NCI-H69 (cell line): ENCODE data around the gene ZNF653.

Experiments
- DNase-seq: peaks from one replicate; lab custom pipeline; 2025; lab: John Stamatoyannopoulos, UW

The ZNF653 gene, protein sequence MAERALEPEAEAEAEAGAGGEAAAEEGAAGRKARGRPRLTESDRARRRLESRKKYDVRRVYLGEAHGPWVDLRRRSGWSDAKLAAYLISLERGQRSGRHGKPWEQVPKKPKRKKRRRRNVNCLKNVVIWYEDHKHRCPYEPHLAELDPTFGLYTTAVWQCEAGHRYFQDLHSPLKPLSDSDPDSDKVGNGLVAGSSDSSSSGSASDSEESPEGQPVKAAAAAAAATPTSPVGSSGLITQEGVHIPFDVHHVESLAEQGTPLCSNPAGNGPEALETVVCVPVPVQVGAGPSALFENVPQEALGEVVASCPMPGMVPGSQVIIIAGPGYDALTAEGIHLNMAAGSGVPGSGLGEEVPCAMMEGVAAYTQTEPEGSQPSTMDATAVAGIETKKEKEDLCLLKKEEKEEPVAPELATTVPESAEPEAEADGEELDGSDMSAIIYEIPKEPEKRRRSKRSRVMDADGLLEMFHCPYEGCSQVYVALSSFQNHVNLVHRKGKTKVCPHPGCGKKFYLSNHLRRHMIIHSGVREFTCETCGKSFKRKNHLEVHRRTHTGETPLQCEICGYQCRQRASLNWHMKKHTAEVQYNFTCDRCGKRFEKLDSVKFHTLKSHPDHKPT

DNA sequence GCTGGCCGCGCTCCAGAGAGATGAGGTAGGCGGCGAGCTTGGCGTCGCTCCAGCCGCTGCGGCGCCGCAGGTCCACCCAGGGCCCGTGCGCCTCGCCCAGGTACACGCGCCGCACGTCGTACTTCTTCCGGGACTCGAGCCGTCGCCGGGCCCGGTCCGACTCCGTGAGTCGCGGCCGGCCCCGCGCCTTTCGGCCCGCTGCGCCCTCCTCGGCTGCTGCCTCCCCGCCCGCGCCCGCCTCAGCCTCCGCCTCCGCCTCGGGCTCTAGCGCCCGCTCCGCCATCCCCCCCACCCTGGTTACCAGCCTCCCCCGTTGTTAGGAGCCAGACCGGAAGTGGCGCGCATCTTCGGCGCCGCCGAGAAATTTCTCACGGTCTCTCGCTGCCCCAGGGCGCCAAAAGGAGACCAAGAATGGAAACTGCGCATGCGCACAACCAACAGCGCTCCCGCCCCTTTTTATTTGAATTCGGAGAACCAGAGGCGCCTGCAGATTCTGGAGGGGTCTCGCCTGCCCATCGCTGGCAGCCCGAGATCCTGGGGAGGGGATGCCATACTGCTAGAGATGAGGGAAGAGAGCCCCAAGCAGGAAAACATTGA lies at the start of gene ZNF653:
Gene ZNF653 (minus strand): TSS at position 336 of the 597 bp plus-strand sequence. CDS start 53 bp downstream, at position 283.
- peak; percentile 98 for DNase-seq

DNA sequence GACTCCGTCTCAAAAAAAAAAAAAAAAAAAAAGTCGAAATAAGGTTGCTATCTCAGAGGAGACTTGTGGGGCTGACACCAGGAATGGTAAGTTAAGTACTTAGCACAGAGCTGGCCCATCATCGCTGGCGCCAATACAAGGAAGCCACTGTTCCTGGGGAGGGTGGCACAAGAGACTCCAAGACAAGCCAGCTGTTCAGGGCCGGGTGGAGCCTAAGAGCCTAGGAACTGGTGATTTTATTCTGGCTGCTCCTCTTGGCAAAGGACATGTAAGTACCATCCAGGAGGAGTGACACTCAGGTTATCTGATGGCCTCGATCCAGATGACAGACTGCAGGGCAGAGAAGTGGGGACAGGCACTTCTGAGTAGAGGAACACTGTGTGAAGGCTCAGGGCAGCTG lies 49.6 kb upstream of the ZNF653 start:
- no peak for DNase-seq

DNA sequence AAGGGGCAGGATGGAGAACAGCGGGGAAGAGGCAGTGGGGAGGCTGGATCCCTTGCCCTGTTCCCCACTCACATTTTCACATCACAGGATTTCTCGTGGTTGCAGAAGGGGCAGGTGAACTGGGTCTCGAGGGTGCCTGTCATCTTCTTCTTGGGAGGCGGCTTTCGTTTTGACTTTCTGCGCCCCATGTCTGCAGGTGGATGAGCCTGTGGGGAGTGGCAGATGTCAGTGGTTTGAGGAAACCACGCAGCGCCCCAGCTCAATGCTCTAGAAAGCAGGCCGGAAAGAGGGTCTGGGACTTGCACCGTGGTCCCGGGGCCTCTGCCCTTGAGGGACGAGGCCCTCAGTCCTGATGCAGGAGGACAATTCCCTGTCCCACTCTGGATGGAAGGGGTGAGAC lies 48.5 kb upstream of the ZNF653 start:
- DNase-seq = no peak

DNA sequence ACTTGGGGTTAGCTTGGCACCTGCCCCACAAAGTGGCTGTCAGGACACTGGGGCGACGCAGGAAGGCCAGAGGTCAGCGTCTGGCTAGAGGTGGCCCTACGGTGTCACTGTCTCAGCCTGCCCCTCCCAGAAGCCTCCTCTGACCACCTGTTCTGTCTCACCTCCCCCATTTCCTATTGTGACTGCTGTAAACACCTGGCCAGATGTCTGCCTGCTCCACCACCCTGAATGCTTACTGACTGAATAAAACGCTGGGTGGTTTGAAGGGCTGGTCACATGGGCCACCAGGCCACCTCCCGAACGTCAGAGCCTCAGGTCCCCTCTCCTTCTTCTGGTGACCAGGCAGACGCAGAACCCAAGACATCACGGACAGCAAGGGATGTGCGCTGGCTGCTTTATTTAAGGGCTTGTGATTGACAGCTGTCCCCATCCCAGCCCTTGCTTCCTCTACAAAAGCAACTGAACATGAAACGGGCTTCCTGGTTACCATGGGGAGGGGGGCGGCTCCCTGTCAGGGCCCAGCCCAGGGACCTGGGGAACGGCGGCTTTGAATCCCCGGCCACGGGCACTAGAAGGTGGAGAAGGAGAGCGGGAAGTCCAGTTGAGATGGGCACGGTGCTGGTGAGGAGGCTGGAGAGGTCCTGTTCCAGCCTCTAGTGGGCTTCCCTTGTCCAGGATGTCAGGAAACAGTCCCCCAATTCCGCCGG lies 47.2 kb upstream of the ZNF653 start:
- DNase-seq = no peak

DNA sequence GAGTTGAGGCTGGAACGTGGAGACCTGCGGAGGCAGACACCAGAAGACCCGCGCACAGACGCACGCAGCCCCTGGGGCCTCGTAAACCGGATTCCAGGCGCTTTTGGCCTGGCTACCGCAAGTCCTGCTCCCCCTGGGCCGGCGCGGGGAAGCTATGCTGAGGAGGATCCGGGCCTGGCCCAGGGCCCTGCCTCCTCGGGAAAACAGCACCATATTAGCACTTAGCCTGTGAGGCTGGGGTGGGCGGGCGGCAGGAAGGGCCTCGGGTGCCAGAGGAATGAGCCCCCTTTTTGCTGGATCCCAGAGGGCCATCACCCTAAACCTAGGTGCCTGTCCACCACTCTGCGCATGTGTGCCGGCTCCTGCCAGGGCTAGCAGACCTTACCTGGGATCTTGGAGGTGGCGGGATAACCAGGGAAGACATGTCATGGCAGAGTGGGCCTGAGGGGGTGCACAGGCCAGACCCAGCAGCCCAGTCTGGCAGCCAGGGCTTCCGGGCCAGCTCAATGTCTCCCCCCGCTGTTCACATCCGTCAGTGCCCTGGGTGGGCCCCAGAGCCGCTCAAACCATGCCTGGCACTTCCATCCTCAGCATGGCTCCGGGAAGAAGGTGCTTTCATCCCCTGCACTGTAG lies 46.1 kb upstream of the ZNF653 start:
- no peak for DNase-seq

DNA sequence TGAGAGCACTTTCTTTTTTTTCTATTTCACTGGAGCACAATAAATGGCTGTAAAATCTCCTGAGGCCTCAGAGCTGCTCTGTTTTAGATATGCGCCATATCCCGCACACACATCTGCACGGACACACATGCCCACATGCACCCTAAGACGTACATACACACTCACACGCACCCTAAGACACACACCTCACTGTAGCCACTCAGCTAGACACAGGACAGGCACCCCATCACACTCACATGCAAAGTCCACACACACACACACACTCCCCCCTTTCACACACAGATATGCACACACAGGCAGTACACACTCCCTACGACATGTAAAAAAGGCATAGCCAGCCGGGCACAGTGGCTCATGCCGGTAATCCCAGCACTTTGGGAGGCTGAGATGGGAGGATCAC lies 44.6 kb upstream of the ZNF653 start:
- DNase-seq = no peak

DNA sequence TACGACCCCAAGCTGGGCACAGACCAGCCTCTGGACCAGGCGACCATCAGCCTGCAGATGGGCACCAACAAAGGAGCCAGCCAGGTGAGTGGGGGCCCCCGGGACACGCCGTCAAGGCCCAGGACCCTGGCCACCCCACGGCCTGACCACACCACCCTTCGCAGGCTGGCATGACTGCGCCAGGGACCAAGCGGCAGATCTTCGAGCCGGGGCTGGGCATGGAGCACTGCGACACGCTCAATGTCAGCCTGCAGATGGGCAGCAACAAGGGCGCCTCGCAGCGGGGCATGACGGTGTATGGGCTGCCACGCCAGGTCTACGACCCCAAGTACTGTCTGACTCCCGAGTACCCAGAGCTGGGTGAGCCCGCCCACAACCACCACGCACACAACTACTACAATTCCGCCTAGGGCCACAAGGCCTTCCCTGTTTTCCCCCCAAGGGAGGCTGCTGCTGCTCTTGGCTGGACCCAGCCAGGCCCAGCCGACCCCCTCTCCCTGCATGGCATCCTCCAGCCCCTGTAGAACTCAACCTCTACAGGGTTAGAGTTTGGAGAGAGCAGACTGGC lies 43.8 kb upstream of the ZNF653 start:
- no peak for DNase-seq

DNA sequence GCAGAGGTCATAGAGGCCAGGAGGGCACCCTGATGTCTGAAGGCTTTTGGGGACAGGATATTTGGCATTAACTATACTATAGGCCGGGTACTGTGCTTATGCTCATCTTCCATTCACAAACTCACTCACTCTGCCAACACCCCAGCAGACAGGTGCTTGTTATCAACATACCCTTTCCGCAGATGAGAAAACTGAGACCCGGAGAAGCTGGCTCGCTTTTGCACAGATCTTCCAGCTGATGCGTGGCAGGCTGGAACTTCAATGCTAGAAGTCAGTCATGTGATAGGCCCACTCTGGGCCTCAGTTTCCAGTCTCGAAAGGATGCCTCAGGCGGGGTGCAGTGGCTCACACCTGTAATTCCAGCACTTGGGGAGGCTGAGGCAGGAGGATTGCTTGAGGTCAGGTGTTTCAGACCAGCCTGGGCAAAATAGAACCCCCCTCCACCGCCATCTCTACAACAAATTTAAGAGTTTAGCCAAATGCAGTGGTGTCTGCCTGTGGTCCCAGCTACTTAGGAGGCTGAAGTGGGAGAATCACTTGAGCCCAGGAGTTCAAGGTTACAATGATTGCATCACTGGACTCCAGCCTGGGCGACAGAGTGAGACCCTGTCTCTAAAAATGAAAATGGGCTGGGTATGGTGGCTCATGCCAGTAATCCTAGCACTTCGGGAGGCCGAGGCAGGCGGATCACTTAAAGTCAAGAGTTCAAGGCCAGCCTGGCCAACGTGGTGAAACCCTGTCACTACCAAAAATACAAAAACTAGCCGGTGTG lies 42.5 kb upstream of the ZNF653 start:
- DNase-seq = no peak

DNA sequence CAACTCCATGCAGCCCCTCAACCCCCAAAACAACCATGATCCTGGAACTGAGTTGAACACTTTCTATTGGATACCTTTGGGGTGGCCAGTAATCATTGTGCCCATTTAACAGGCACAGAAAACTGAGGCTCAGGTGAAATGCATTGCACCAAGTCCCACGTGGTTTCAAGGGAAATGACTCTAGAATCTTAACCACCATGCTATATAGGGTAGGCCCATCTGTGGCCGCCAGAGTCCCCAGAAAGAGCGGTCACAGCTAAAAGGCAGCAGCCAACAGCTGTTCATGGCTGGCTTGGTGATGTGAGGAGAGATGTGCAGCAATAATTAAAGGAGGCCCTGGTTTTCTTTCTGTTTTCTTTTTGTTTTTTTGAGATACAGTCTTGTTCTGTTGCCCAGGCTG lies 35.6 kb upstream of the ZNF653 start:
- DNase-seq = no peak

DNA sequence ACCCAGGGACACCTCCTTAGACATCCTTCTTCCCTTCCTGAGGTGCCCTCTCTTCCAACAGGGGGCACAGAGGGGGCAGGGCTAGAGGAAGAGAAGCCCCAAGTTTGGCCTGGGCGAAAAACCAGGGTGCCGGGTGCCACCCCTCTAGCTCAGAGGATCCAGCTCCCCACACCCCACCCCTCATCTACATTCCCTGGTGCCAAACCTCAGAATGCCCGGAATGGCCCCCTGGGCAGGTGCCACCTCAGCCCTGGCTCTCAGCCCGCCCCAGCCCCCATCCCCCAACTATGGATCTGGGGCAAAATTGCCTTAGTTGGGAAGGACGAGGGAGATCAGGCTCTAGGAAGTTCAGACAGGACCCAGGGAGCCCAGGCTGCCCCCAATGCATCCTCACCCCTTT lies 35.0 kb upstream of the ZNF653 start:
- no peak for DNase-seq

DNA sequence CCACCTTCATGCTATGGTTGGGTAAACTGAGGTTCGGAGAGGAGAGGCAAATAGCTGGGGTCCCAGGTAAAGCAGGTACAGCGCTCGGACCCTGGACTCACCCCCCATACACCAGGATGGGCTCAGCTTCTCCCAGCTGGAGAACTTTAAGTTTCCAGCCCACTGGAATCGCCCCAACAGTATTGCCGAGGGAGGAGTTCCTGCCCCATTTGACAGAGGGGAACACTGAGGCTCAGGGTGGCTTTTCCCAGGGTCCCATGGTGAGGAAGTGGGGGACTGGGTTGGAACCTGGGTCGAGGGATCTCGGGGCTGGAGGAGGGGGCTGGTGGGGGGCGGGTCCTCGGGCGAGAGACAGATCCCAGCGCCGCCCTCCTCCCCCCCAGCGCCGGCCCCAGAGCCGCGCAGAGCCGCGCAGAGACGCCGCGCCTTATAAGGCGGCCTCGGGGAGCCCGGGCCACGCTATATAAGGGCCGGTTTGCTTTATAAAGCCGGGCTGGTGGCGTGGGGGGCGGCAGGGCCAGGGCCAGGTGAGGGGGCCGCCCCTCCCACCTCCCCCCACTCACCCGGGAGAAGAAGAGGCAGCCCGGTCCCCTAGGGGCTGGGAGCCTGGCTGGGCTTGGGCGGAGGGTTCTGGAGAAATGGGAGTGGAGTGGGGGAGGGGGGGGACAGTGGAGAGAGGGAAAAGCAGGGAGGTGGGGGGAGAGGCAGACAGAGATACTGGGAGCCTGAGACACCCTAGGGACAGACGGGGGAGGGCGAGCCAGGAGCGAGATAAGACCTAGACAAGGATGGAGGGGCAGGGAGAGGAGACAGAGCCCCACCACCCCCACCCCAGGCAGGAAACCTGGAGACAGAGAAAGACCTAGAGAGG lies 34.1 kb upstream of the ZNF653 start:
- DNase-seq = peak; percentile 31

DNA sequence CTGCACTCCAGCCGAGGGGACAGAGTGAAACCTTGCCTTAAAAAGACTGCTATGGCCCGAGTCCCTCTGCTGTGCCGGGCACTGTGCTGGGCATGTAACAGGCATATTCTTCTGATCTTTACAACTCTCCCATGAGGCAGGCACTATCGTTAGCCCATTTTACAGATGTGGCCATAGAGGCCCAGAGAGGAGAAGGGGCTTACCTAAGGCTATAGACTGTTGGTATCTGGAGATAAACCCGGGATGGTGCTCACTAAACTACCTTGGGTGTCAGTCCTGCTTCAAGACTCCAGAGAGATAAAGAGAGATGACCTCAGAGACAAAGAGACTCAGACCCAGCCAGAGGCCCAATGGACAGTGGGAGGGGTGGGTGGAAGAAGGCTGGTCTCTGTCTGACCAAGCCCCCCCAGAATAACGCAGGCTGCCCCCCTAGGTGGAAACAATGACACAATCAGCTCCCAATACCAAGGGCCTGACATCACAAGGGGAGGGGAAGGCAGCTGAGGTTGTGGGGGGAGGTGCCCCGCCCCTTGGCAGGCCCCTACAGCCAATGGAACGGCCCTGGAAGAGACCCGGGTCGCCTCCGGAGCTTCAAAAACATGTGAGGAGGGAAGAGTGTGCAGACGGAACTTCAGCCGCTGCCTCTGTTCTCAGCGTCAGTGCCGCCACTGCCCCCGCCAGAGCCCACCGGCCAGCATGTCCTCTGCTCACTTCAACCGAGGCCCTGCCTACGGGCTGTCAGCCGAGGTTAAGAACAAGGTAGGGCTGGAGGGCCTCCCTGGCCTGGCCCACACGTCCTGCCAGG lies 32.8 kb upstream of the ZNF653 start, which contains the start of gene CNN1:
Gene CNN1 (plus strand): TSS at position 620 of the 805 bp plus-strand sequence. CDS start 77 bp downstream, at position 697.
- no peak for DNase-seq

DNA sequence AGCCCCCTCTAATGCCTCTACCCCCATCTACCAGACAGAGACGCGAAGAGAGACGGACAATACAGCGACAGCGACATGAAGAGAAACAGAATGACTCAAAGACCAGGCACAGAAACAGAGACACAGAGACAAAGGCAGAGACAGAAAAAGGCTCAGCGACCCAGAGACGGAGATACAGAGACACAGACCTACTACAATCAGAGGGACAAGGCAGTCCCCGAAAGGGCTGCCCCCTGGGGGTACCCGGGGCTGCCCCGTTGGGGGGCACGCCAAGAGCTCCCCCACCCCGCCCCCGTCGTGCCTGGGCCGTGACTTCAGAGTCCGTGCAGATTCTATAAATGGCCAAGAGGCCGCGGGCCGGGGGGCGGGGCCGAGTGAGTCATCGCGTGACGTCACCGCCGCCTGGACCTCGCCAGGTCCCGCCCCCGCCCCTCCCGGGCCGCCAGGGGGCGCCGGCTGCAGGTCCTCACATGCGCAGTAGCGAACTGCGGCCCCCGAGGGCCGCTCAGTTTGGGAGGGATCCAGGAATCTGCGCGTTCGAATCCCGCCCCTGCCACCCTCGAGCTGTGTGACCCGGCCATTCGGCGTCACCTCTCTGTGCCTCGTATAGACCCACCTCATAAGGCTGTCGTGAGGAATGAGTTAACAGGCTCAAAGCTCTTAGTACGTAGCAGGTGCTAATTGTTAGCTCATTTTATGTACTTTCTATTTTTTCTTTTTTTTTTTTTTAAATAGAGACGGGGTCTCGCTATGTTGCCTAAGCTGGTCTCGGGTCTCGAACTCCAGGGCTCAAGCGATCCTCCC lies 30.4 kb upstream of the ZNF653 start:
- DNase-seq = peak; percentile 95

DNA sequence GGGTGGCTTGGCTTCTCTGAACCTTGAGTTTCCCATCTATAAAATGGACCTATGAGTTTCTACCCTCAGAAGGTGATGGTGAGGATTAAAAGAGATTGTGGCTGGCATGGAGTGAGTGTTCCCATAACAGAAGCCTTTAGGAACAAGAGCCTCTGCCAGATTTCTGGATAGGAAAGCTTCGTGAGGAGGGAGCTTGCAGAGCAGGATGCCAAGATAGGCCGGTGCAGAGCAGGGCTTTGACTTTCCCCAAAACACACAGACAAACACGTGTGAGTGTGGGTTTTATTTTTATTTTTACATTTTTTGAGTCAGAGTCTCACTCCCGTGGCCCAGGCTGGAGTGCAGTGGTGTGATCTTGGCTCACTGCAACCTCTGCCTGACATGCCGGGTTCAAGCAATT lies 29.3 kb upstream of the ZNF653 start:
- no peak for DNase-seq

DNA sequence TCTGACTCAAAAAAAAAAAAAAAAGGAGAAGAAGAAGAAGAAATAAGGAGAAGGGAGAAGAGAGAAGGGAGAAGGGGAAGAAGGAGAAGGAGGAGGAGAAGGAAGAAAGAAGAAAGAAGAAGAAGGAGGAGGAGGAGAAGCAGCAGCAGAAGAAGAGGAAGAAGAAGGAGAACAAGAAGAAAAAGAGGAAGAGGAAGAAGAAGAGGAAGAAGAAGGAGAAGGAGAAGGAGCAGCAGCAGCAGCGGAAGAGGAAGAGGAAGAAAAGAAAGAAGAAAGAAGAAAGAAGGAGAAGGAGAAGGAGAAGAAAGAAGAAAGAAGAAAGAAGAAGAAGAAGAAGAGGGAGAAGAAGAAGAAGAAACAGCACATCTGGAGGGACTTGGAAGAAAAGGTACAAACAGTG lies 28.9 kb upstream of the ZNF653 start:
- DNase-seq = no peak

DNA sequence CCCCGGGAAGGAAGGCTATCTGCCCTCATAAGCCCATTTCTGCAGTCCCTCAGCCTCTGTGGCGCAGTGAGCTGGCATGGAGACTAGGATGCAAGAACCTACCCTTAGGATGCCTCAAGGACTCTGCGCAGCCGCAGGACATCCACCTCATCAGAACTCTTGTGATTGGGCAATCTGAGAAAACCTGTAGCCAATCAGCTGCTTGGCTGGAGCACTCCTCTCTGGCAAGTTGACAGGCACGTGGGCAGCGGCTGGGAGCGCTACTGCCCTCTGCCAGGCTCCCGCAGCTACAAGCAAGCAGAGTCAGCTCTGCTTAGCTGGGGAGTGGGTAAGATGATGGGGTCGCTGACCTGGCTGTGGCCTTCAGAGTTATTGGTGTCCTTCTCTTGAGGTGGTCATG lies 24.8 kb upstream of the ZNF653 start:
- DNase-seq = peak; percentile 99

DNA sequence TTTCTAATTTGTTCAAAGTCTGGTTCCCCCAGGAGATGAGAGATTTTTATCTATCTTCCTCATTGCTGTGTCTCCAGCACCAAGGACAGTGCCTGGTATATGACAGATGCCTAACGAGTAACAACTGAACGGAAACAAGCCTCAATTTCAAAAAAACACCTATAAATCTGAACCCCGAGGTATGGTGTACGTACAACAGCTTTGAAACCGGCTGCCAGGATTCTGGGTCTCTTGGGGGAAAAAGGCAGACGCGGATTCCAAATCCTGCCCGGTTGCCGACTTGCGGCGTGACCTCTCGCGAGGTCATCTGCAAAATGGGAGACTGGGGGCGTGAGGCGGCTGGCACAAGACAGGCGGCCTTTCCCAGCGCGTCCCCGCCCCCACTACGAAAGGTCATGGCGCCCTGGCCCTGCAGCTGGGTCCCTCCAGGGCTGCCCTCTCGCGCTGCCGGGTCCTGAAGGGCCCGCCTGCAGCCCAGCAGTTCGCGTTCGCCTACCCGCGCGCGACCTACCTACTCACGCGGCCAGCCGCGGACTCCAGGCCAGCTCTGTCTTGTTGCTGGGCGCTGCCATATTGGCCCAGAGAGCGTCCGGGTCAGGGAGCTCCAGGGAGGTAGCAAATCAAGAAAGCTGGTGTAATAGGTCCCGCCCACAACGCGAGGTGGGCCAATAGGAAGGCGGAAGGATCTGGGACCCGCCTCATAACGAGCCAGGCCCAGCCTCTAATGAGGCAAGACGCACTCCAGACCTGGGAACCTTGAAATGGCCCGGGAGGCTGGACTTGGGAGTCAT lies 23.1 kb upstream of the ZNF653 start, which contains the start of gene ECSIT:
Gene ECSIT (minus strand): TSS at position 584 of the 791 bp plus-strand sequence. CDS start 9,964 bp downstream, outside the sequence.
- DNase-seq = peak; percentile 99
